ENCODE results near the gene CACNA2D4.

DNA sequence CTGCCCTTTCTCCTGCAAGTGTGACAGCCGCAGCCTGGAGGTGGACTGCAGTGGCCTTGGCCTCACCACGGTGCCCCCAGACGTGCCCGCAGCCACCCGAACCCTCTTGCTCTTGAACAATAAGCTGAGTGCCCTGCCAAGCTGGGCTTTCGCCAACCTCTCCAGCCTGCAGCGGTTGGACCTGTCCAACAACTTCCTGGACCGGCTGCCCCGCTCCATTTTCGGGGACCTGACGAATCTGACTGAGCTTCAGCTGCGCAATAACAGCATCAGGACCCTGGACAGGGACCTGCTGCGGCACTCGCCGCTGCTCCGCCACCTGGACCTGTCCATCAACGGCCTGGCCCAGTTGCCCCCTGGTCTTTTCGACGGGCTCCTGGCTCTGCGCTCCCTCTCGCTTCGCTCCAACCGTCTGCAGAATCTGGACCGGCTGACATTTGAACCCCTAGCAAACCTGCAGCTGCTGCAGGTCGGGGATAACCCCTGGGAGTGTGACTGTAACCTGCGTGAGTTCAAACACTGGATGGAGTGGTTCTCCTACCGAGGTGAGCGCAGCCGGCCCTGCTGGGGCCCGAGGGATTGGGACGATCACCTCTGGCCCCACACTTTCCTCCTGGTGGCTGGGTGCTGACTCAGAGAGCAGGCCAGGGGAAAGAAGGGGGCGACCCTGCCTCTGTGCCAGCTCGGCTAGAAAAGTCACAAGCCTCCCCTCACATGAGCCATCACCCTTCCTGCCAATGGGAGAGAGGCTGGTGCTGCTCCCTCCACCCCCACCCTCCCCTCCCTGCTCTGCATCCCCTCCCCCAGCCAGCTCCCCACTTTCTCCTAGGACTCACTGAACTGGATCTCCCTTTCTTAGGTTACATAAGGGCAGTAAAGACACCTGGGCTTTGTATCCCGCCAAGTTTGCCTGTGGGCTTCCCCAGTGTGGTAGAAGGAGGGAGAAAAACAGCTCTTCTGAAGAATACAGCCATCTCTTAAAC is 87.2 kb downstream of the CACNA2D4 start:
- TF ChIP-seq, protein P1, sequence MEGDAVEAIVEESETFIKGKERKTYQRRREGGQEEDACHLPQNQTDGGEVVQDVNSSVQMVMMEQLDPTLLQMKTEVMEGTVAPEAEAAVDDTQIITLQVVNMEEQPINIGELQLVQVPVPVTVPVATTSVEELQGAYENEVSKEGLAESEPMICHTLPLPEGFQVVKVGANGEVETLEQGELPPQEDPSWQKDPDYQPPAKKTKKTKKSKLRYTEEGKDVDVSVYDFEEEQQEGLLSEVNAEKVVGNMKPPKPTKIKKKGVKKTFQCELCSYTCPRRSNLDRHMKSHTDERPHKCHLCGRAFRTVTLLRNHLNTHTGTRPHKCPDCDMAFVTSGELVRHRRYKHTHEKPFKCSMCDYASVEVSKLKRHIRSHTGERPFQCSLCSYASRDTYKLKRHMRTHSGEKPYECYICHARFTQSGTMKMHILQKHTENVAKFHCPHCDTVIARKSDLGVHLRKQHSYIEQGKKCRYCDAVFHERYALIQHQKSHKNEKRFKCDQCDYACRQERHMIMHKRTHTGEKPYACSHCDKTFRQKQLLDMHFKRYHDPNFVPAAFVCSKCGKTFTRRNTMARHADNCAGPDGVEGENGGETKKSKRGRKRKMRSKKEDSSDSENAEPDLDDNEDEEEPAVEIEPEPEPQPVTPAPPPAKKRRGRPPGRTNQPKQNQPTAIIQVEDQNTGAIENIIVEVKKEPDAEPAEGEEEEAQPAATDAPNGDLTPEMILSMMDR (IDR thresholded peaks at IDR 0.05): no peak
- no peak for TF ChIP-seq POLR2A (IDR thresholded peaks at IDR 0.05)
